ENCODE measurements around the gene HAGHL.

GRCh38 chr16:766820-767640, 40.1 kb downstream of the HAGHL start:
- TF ChIP-seq CTCF (IDR thresholded peaks at IDR 0.05; ENCODE audit: borderline replicate concordance, extremely low read depth, low read length, poor library complexity, severe bottlenecking), result no peak
- TF ChIP-seq EZH2 (IDR thresholded peaks at IDR 0.05; ENCODE audit: borderline replicate concordance, low read depth, low read length, severe bottlenecking), result no peak
